Endodermal cell (in vitro differentiated cells): ENCODE results near the gene EYS. TPM values are rescaled to one million over a fixed set of nuclear protein-coding genes. Genes with fewer than 3 reads are reported as not detected.

ENCODE experiments used
- DNase-seq: peaks from one replicate; pipeline ENCODE4 v3.0.0-alpha.2; 2017
- H3K27ac ChIP-seq: 2 replicates; pipeline ENCODE4 v1.5.1; 2013; ENCODE audit warnings: mild to moderate bottlenecking, low read depth, low read length, moderate library complexity
- H3K27me3 ChIP-seq: 2 replicates; pipeline ENCODE4 v1.6.1; 2013; ENCODE audit warnings: mild to moderate bottlenecking, low read length, moderate library complexity; ENCODE audit not compliant: insufficient read depth, control insufficient read depth, poor library complexity, severe bottlenecking
- H3K36me3 ChIP-seq: 2 replicates; pipeline ENCODE4 v1.7.0; 2013; ENCODE audit warnings: mild to moderate bottlenecking, low read length, moderate library complexity; ENCODE audit not compliant: control insufficient read depth, insufficient read depth
- H3K4me1 ChIP-seq: one replicate; pipeline ENCODE4 v1.7.0; 2013; ENCODE audit warnings: low read length; ENCODE audit not compliant: control insufficient read depth, insufficient read depth
- H3K4me3 ChIP-seq: 2 replicates; pipeline ENCODE4 v1.5.1; 2013; ENCODE audit warnings: mild to moderate bottlenecking, low read length, moderate library complexity
- H3K9ac ChIP-seq: 2 replicates; pipeline ENCODE4 v1.6.1; 2013; ENCODE audit warnings: mild to moderate bottlenecking, low read length, moderate library complexity; ENCODE audit not compliant: poor library complexity, severe bottlenecking; ENCODE audit errors: extremely low read depth
- H3K9me3 ChIP-seq: 2 replicates; pipeline ENCODE4 v1.6.1; 2013; ENCODE audit warnings: mild to moderate bottlenecking, low read length, moderate library complexity; ENCODE audit not compliant: control insufficient read depth
- H3K27ac Mint-ChIP-seq: 2 replicates; pipeline ENCODE4 v1.8.0; 2020; ENCODE audit warnings: mixed read lengths
- H3K27me3 Mint-ChIP-seq: 2 replicates; pipeline ENCODE4 v1.8.0; 2021; ENCODE audit warnings: mild to moderate bottlenecking, mixed read lengths; ENCODE audit not compliant: insufficient read depth
- H3K36me3 Mint-ChIP-seq: 2 replicates; pipeline ENCODE4 v1.8.0; 2020; ENCODE audit warnings: low read depth, mixed read lengths
- H3K4me1 Mint-ChIP-seq: 2 replicates; pipeline ENCODE4 v1.8.0; 2020; ENCODE audit warnings: mixed read lengths
- H3K4me3 Mint-ChIP-seq: 2 replicates; pipeline ENCODE4 v1.8.0; 2020; ENCODE audit warnings: mild to moderate bottlenecking, moderate library complexity, mixed read lengths
- H3K9me3 Mint-ChIP-seq: 2 replicates; pipeline ENCODE4 v1.8.0; 2020; ENCODE audit warnings: mild to moderate bottlenecking, mixed read lengths
- WGBS, 2 experiments: methylation state at CpG; one replicate each; pipeline versions ENCODE4 v1.1.5 to v1.1.7; 2013; ENCODE audit warnings: missing lambda C conversion rate in 2 of 2, mixed read lengths in 1 of 2; ENCODE audit not compliant: insufficient coverage in 1 of 2, insufficient read length in 1 of 2; 5-methylcytosine and 5-hydroxymethylcytosine counted together
- total RNA-seq, 2 donors: library from RNA; stranded (reverse); fragmentation: NEBNext Ultra II Directional in 1 of 2; extraction: Animal tissue kit (Norgen Biotek cat#: 25700) in 1 of 2; gene quantifications; 2 replicates in 1 of 2; 3 replicates in 1 of 2; pipeline ENCODE4 v1.2.1, GENCODE V29; 2021
- TF ChIP-seq, protein P1 (sequence below): fragments of 200-600 bp; sonication (generic); conservative IDR thresholded peaks from 2 replicates; pipeline ENCODE4 v1.5.0; 2021; ENCODE audit warnings: antibody characterized with exemption, mild to moderate bottlenecking

EYS gene
- total RNA-seq, 2 donors from 2014 or later, result 0.31 to 0.70 TPM

DNA sequence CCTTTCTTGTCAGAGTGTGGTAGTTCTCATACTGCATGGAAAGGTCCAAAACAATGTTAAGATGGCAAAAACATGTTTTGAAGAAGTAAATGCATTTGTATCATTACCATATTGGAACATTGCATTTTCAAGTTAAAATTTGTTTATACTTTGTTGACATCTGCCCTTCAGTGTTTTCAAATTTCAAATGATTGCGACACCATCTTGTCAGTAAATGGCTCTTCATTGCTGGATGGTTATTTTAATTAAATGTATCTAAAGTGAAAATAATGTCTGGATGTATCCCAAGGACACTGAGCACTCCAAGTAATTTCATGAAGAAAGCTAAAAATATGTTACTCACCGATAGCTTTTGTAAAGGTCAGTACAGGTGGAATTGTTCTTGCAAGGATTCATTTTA lies 761.6 kb downstream of the EYS start:
- Mint-ChIP-seq H3K4me3 (no peak overlapping the region), H3K27me3 (no peaks in the 10 kb centered on the region), H3K36me3 (no peaks in the 10 kb centered on the region), H3K9me3 (peaks cover 3% of the 10 kb centered on the region), H3K4me1 (peaks cover 21% of the 10 kb centered on the region), H3K27ac (no peak overlapping the region)
- H3K4me1 ChIP-seq, result no peaks in the 10 kb centered on the region
- H3K9ac ChIP-seq, result no peak overlapping the region
- H3K9me3 ChIP-seq, result peaks cover 6% of the 10 kb centered on the region
- H3K27ac ChIP-seq, result no peak overlapping the region
- no peaks in the 10 kb centered on the region for H3K36me3 ChIP-seq
- 82 to 93% methylated on average over 2 of the region's 2 CpGs for WGBS, 2 experiments
- TF ChIP-seq, protein P1, sequence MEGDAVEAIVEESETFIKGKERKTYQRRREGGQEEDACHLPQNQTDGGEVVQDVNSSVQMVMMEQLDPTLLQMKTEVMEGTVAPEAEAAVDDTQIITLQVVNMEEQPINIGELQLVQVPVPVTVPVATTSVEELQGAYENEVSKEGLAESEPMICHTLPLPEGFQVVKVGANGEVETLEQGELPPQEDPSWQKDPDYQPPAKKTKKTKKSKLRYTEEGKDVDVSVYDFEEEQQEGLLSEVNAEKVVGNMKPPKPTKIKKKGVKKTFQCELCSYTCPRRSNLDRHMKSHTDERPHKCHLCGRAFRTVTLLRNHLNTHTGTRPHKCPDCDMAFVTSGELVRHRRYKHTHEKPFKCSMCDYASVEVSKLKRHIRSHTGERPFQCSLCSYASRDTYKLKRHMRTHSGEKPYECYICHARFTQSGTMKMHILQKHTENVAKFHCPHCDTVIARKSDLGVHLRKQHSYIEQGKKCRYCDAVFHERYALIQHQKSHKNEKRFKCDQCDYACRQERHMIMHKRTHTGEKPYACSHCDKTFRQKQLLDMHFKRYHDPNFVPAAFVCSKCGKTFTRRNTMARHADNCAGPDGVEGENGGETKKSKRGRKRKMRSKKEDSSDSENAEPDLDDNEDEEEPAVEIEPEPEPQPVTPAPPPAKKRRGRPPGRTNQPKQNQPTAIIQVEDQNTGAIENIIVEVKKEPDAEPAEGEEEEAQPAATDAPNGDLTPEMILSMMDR, result no peak
- no peaks in the 10 kb centered on the region for H3K27me3 ChIP-seq
- H3K4me3 ChIP-seq, result no peak overlapping the region
- no peak for DNase-seq

DNA sequence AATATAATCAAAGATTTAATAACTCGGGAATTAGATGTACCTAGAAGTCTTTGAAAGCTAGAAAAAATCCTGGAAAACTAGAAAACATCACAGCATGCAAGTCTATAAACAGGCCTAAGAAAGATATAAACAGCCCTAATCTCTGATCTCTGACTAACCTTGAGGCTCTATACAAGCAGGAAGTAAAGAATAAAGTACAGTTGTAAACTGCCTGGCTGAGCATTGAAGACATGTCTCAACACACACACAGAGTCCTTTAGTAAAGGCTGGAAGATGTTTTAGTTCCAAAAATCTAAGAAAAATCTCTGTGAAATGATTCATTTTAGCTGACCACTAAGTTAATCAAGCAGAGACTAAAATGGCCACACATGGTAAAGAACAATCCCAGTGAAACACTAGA lies 774.5 kb downstream of the EYS start:
- Histone ChIP-seq H3K4me1 (no peaks in the 10 kb centered on the region), H3K27ac (no peak overlapping the region), H3K4me3 (no peak overlapping the region), H3K9ac (no peak overlapping the region), H3K36me3 (no peaks in the 10 kb centered on the region), H3K9me3 (peaks cover 26% of the 10 kb centered on the region), H3K27me3 (no peaks in the 10 kb centered on the region)
- Mint-ChIP-seq H3K27me3 (no peaks in the 10 kb centered on the region), H3K4me3 (no peak overlapping the region), H3K4me1 (peaks cover 5% of the 10 kb centered on the region), H3K27ac (no peak overlapping the region), H3K36me3 (peaks cover 6% of the 10 kb centered on the region), H3K9me3 (peaks cover 9% of the 10 kb centered on the region)
- TF ChIP-seq, protein P1, result no peak
- 92% methylated on average over 1 of the region's 1 CpG; no CpG with 5 or more reads in 1 of the 2 experiments for WGBS, 2 experiments
- no peak for DNase-seq

DNA sequence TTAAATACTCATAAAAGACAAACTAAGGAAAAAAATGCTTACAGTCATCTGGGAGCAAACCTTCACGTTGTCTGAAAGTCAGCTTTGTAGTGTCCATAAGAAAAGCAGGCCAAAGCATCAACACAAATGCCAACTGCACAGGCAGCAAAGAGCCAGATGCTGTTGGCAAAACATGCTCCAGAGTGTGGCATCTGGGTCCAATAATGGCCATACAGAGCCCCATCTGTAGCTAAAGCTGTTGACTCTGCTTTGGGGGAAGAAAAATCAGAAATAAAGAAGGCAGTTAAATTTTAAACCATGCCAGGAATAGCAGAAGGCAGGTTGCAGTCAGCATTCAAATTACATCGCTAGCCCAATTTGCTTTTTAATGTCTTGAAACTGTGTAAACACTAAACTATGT lies 776.3 kb downstream of the EYS start:
- H3K27me3 Mint-ChIP-seq, result no peaks in the 10 kb centered on the region
- 85 to 93% methylated on average over 2 of the region's 2 CpGs for WGBS, 2 experiments
- H3K27ac Mint-ChIP-seq, result no peak overlapping the region
- H3K27ac ChIP-seq, result no peak overlapping the region
- H3K9me3 Mint-ChIP-seq, result peaks cover 9% of the 10 kb centered on the region
- no peak overlapping the region for H3K9ac ChIP-seq
- H3K4me3 Mint-ChIP-seq, result no peak overlapping the region
- peaks cover 26% of the 10 kb centered on the region for H3K9me3 ChIP-seq
- H3K27me3 ChIP-seq, result no peaks in the 10 kb centered on the region
- TF ChIP-seq, protein P1, result no peak
- peaks cover 6% of the 10 kb centered on the region for H3K36me3 Mint-ChIP-seq
- peaks cover 5% of the 10 kb centered on the region for H3K4me1 Mint-ChIP-seq
- no peaks in the 10 kb centered on the region for H3K4me1 ChIP-seq
- no peaks in the 10 kb centered on the region for H3K36me3 ChIP-seq
- DNase-seq, result no peak
- no peak overlapping the region for H3K4me3 ChIP-seq
